Measurements from ENCODE around the gene HMSD.
A peak's percentile ranks its signal among the peaks of the same experiment; 100 is the strongest.
"Not testable (repeated sequence)": the region's sequence is repeated elsewhere in the genome, so short reads cannot be mapped to it uniquely, and the experiment has no call there.

Gene HMSD

GRCh38 chr18:63949068-63949737, at the start of gene HMSD:
HMSD (plus strand) TSS chr18:63949301; CDS start chr18:63953456, 4,155 bp downstream.
- DNase-seq: no peak

- DNase-seq: no peak
Observed at GRCh38 chr18:63903851-63904570, 45.1 kb upstream of the HMSD start.

- no peak for DNase-seq
Observed at GRCh38 chr18:63904694-63905093, 44.4 kb upstream of the HMSD start.

- DNase-seq: no peak
Observed at GRCh38 chr18:63905361-63905760, 43.7 kb upstream of the HMSD start.

- DNase-seq: no peak
Observed at GRCh38 chr18:63906056-63906455, 43.0 kb upstream of the HMSD start.

- no peak for DNase-seq
Observed at GRCh38 chr18:63907664-63908063, 41.4 kb upstream of the HMSD start, which contains the start of gene SERPINB10. SERPINB10 (plus strand) TSS chr18:63907958; CDS start chr18:63915511, 7,553 bp downstream.

- DNase-seq: no peak
Observed at GRCh38 chr18:63908858-63909257, 40.2 kb upstream of the HMSD start.

GRCh38 chr18:63909870-63910269, 39.2 kb upstream of the HMSD start:
- no peak for DNase-seq

- no peak for DNase-seq
Observed at GRCh38 chr18:63917817-63918216, 31.3 kb upstream of the HMSD start.

- no peak for DNase-seq
Observed at GRCh38 chr18:63922049-63922448, 27.1 kb upstream of the HMSD start.

GRCh38 chr18:63924551-63924950, 24.6 kb upstream of the HMSD start:
- DNase-seq: no peak

- DNase-seq: no peak
Observed at GRCh38 chr18:63928331-63928730, 20.8 kb upstream of the HMSD start.

- DNase-seq: not testable (repeated sequence)
Observed at GRCh38 chr18:63929369-63929768, 19.7 kb upstream of the HMSD start.

GRCh38 chr18:63930773-63931354, 18.2 kb upstream of the HMSD start:
- DNase-seq: no peak

GRCh38 chr18:63936156-63936931, 12.8 kb upstream of the HMSD start:
- DNase-seq: peak; percentile 22

- no peak for DNase-seq
Observed at GRCh38 chr18:63936932-63937393, 12.1 kb upstream of the HMSD start.

GRCh38 chr18:63940008-63940407, 9.1 kb upstream of the HMSD start:
- DNase-seq: no peak

GRCh38 chr18:63940543-63941050, 8.5 kb upstream of the HMSD start:
- not testable (repeated sequence) for DNase-seq

- DNase-seq: no peak
Observed at GRCh38 chr18:63947051-63947790, 1.9 kb upstream of the HMSD start.

GRCh38 chr18:63951302-63951705, 2.2 kb downstream of the HMSD start:
- no peak for DNase-seq

GRCh38 chr18:63953811-63954210, 4.7 kb downstream of the HMSD start:
- no peak for DNase-seq

GRCh38 chr18:63956755-63957154, 7.7 kb downstream of the HMSD start:
- no peak for DNase-seq

Measured in activated CD4-positive, alpha-beta T cell treated with anti-CD3 and anti-CD28 coated beads for 1 hour (primary cell).